Measurements from ENCODE around the gene BIRC6.
"Not testable (repeated sequence)": the region's sequence is repeated elsewhere in the genome, so short reads cannot be mapped to it uniquely, and the experiment has no call there.

The BIRC6 gene

GRCh38 chr2:32453242-32454062 is 96.6 kb downstream of the BIRC6 start:
- DNase-seq = no peak

- DNase-seq = no peak
These were observed 99.0 kb downstream of the BIRC6 start for GRCh38 chr2:32455816-32456215.

GRCh38 chr2:32456808-32457207 is 100.0 kb downstream of the BIRC6 start:
- DNase-seq = no peak

- DNase-seq = no peak
These were observed 101.0 kb downstream of the BIRC6 start for GRCh38 chr2:32457814-32458213.

GRCh38 chr2:32460861-32461260 is 104.0 kb downstream of the BIRC6 start:
- DNase-seq = not testable (repeated sequence)

GRCh38 chr2:32463110-32463509 is 106.3 kb downstream of the BIRC6 start:
- DNase-seq = no peak

- DNase-seq = no peak
These were observed 107.6 kb downstream of the BIRC6 start for GRCh38 chr2:32464431-32464830.

- no peak for DNase-seq
These were observed 115.8 kb downstream of the BIRC6 start for GRCh38 chr2:32472605-32473004.

GRCh38 chr2:32474381-32474780 is 117.6 kb downstream of the BIRC6 start:
- DNase-seq = no peak

- DNase-seq = no peak
These were observed 122.2 kb downstream of the BIRC6 start for GRCh38 chr2:32478889-32479620.

- DNase-seq = no peak
These were observed 123.2 kb downstream of the BIRC6 start for GRCh38 chr2:32479993-32480392.

GRCh38 chr2:32482471-32482870 is 125.6 kb downstream of the BIRC6 start:
- DNase-seq = no peak

GRCh38 chr2:32484937-32485336 is 128.1 kb downstream of the BIRC6 start:
- DNase-seq = no peak

GRCh38 chr2:32485399-32485798 is 128.6 kb downstream of the BIRC6 start:
- DNase-seq = no peak

GRCh38 chr2:32489061-32489460 is 132.2 kb downstream of the BIRC6 start:
- DNase-seq = no peak

- no peak for DNase-seq
These were observed 134.5 kb downstream of the BIRC6 start for GRCh38 chr2:32491346-32491745.

GRCh38 chr2:32495139-32495538 is 138.3 kb downstream of the BIRC6 start:
- no peak for DNase-seq

GRCh38 chr2:32496662-32497061 is 139.8 kb downstream of the BIRC6 start:
- no peak for DNase-seq

GRCh38 chr2:32498306-32498705 is 141.5 kb downstream of the BIRC6 start:
- no peak for DNase-seq

- no peak for DNase-seq
These were observed 146.1 kb downstream of the BIRC6 start for GRCh38 chr2:32502941-32503340.

- no peak for DNase-seq
These were observed 148.2 kb downstream of the BIRC6 start for GRCh38 chr2:32504877-32505478.

- DNase-seq = no peak
These were observed 149.6 kb downstream of the BIRC6 start for GRCh38 chr2:32506446-32506845.

GRCh38 chr2:32514946-32515345 is 158.1 kb downstream of the BIRC6 start:
- no peak for DNase-seq

- no peak for DNase-seq
These were observed 159.7 kb downstream of the BIRC6 start for GRCh38 chr2:32516567-32516966.
